Measurements from ENCODE around the gene PACRGL. TPM values are rescaled to one million over a fixed set of nuclear protein-coding genes. Genes with fewer than 3 reads are reported as not detected.

Gene PACRGL
- 12.9 TPM for total RNA-seq

DNA sequence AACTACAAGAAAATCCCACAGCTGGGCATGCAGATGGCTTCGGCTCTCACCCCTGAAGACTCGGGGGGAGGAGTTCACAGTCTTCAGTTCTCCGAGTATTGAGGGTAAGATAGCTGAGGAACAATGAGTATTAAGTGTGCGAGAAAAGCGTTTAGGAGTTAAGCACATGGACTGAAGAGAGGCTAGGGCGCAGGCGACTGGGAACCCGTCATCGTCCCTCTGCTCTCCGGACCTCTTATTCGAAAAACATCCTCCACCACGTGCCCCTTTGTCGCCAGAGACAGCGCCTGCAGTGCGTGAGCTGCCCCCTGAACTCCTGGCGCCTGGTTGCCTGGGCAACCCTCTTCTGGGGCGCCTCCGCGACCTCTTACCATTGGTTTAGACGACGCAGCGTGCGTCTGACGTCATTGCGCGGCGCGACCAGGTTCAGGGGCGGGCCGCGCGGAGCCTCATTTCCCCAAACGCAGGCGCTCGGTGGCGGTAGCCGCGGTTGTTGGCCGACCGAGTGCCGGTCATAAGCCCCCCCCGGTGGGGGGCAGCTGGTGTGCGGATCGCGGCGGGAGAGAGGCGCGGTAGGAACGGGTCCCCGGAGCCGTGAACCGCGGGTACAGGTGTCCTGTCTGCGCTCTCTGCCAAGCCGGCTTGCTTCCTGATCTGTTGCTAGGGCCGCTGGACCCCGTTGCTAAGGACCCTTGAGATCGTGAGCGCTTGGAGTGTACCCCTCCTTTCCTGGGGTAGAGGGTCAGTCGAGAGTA is at the start of gene PACRGL:
Gene PACRGL, plus strand, starts transcription at position 452 of the 755 bp plus-strand sequence. CDS start 4,024 bp downstream, outside the sequence.
- DNase-seq (ENCODE audit: low spot score), result peak; percentile 94

DNA sequence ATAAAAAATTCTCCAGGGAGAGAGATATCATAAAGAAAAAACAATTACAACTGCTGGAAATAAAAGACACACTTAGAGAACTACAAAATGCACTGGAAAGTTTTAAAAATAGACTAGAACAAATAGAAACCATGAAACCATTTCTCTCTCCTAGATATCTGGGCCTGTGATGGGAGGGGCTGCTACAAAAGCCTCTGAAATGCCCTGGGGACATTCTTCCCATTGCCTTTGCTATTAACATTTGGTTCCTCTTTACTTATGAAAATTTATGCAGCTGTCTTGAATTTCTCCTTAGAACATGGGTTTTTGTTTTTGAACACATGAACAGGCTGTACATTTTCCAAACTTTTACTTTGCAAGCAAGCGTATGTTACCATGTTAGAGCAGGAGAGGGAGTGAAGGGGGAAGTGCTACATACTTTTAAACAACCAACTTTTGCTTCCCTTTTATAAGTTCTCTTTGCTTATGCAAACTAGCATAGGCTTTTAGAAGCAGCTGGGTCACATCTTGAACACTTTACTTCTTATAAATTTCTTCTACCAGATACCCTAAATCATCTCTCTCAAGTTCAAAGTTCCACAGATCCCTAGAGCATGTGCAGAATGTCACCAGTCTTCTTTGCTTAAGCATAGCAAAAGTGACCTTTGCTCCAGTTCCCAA is 47.9 kb upstream of the PACRGL start:
- DNase-seq (ENCODE audit: low spot score), result no peak

DNA sequence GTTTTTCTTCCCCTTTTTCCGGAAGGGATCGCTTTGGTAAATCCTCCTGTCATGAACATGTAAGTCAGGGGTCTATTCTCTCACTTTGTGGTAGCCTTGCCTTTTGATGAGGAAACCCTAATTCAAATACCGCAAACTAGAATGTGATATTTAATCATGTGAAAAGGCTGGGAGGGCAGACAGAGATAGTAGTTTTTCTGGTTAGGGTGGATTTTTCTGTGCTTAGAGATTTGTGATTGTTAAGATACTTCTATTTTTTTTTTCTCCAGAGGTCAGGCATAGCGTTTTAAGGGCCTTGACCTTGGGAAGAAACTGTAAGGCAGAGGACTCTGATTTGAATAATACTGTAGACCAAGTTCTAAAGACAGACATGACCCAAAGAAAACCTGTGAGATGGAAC is 41.8 kb upstream of the PACRGL start:
- no peak for DNase-seq (ENCODE audit: low spot score)

DNA sequence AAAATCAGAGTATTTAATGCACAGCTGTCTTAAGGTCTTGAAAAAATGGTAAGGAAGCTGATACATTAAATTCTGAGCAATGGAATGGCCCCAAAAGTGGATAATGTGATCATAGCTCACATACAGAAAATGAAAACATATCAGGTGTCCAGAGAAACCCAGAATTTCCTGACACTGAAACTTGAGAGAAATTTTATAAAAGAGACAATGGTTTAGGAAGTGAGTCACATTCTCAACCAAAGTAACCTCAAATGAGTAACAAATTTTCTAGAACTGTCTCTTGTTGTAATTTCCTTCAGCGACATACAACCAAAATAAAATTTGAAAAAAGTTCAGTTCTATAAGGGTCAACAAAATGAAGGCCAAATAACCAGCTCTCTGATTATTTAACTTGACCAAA is 37.4 kb upstream of the PACRGL start:
- DNase-seq (ENCODE audit: low spot score), result no peak

DNA sequence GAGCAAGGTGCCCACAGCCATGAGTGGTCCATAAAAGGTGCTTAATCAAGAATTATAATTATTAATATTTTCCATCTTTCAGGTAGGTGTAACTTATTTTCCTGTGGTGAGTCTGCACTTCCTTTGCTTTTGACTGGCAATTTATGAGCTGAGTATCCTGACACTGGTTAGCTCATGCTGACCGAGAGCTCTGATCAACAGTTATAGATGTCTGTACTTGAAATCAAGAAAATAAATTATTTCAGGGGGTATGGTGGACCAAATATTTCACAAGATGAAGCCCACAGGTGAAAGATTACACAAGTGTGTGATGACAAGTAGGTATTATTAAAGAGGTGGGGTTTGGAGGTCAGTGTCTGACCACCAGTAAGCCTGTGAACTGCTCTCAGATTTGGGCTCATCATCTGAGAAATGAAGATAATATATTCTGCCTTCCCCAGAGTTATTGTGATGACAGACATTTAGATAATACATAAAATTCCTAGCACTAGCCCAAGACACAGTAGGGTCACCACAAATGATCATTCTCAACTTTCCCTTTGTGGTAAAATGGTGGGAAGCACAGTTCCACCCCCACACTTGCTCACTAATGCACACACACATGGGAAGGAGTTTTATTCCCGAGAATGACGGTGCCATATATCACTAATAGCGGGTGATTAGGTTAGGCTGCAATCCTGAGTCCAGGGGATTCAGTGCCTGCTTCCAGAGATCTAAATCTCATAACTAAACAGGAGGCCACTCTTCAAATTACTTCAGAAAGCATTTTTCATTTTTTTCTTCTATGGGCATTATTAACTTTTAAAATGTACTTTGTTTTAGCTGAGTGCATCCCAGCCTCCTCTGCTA is 34.0 kb upstream of the PACRGL start:
- no peak for DNase-seq (ENCODE audit: low spot score)

DNA sequence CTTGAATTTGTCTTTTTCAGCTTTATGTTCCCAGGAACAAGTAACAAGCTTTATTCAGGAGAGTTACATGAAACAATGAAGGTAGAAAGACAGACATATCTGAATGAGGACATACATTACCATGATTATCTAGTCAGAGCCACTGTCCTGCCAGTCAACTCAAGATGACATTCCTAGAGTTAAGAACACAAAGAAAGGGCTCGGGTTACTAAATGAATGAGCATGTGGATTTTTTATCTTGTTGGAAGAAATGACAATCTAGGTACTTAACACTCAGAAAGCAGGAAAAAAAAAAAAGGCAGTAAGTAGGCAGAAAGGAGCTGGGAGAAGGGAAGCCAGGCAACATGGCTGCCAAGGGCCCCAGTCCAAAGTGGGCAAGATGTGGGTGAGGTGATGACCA is 28.0 kb upstream of the PACRGL start:
- no peak for DNase-seq (ENCODE audit: low spot score)

DNA sequence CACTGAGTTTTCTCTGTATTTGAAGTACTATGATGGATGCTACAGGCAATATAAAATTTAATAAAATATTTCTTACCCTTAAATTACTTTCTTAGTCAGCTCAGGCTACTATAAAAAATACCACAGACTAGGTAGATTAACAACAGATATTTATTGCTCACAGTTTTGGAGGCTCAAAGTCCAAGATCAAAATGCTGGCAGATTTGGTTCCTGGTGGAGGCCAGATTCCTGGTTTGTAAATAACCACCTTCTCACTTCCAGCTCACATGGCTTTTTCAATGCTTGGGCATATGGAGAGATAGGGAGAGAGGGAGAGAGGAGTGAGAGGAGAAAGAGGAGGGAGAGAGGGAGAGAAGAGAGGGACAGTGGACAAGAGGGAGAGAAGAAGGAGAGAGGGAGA is 24.5 kb upstream of the PACRGL start:
- no peak for DNase-seq (ENCODE audit: low spot score)

DNA sequence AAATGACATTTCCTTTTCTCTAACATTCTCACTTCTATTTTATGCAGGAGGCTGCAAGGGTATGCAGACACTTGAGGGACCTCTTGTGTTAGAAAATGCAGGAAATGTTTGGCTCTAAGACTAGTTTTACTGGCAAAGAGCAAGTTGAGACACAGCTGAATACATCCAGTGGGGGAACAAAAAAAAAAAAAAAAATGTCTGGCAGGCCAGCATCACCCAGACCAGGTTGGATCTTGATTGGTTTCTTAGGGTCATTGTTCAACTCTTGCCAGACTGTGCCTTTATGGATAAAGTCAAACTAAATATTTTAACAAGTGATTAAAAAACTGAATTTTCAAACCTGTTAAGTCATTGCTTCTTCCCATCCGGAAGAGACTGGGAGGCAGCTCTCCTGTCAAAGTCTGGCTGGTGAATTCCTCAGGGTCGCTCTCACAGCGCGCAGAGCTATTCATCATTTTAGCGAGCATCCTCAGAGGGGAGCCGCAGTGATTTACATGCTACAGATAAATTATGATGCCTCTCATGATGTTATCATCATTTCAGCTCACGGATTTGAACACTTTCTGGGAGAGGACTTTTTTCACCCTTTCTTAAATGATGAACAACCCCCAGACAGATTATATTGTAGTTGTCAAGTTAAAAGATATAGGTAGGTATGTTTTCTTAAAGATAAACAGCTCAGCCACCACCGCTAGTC is 23.6 kb upstream of the PACRGL start:
- no peak for DNase-seq (ENCODE audit: low spot score)

DNA sequence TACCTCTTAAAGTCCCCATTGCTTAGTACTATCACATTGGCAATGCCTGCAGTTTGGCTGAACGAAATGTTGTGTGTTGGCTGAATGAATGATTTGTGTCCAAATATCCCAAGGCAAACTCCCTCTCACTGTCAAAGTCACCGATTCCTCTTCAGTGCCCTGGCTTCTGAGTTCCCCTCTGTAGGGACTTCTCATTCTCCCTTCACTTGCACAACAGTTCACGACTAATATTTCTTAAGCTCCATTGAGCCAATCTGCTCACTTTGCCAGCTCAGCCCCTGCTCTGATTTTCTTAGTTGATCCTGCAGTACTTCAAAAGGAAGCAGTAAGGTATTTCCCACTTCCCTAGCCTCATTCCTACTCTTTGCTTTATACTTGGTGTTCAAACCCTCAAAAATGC is 21.9 kb upstream of the PACRGL start:
- DNase-seq (ENCODE audit: low spot score), result no peak

DNA sequence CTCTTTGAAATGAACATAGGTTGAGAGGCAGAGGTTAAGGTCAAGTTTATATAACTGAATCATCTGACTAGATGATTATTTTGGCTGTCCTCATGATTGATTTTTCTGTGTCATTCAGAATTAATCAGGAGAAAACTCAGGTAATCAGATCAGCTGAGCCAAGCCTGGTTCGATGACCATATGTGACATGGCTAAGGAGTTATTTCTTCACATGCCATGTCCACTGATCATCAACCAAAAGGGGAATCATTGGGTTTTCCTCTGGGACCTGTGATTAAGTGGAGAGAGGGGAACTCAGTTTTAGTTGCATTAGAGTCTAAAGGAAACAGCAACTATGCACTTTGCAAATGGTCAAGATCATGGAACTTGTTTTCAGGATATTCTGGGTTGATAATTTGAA is 20.3 kb upstream of the PACRGL start:
- DNase-seq (ENCODE audit: low spot score), result no peak

DNA sequence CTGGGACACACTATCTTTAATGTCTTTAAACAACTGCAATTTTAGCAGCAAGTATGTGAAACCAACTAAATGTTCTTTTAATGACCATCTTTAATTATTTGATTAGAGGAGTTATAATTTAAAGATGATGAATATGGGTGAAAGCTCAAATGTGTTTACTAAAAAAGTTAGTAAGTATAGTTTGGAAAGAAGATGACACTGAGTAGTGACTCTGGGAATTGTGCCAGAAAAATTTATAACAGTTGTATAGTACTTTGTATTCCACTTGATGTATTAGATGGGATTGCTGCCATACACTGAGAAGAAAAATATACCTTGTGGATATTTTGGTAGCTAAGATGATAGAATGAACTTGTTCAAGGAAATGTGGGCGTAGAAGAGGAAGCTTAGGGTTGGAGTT is 19.5 kb upstream of the PACRGL start:
- DNase-seq (ENCODE audit: low spot score), result no peak

DNA sequence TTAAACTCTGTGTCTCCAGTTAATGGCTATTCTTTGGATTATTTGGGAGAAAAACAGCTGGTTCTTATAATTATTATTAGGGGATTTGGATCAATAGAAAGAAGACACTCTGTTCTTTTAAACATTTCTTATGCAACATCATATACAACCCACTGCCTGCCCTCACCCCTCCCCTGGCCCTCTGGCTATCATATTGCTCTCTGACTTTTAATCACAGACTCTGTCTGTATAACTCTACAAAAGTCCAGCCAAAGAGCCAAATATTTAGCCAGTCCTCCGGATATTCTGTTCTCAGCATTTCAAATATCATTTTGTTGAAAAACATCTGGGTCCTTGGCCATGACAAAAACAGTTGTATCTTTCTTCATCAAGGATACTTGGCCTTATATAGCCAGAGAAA is 19.0 kb upstream of the PACRGL start:
- DNase-seq (ENCODE audit: low spot score), result no peak

DNA sequence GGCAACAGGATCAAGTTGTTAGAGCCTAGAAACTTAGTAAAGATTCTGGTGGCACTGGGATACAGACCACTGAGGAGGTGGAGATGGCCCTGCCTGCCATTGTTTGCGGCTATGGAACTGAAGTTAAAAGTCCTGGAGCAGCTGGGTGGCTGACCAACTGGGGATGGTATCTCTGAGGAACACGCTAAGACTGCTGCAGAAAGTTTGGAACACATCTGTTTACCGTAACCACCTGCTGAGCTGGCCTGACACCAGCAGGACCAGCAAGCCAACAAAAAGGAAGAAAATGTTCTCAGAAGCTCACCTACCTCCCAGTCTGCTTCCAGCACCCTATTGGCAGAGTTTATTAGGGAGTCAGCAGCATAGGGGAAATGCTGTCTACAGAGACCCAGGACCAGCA is 17.4 kb upstream of the PACRGL start:
- no peak for DNase-seq (ENCODE audit: low spot score)

DNA sequence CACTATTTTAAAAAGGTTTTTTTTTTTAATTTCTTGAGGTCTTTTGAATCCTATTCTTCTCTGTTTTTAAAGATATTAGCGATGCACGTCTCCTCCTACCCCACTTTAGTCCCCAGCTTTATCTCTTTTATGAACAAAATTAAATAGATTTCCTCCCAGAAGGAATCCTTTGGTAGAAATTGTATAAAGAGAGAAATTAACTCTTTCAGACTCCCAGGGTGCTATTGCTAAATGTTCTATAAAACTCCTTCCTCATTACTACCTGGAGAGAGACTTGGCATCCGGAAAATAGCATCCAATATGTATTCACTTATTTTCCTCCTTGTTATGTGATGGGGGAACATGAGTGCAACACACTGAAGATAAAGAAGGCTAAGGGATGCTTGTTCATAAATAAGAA is 16.5 kb upstream of the PACRGL start:
- DNase-seq (ENCODE audit: low spot score), result no peak

DNA sequence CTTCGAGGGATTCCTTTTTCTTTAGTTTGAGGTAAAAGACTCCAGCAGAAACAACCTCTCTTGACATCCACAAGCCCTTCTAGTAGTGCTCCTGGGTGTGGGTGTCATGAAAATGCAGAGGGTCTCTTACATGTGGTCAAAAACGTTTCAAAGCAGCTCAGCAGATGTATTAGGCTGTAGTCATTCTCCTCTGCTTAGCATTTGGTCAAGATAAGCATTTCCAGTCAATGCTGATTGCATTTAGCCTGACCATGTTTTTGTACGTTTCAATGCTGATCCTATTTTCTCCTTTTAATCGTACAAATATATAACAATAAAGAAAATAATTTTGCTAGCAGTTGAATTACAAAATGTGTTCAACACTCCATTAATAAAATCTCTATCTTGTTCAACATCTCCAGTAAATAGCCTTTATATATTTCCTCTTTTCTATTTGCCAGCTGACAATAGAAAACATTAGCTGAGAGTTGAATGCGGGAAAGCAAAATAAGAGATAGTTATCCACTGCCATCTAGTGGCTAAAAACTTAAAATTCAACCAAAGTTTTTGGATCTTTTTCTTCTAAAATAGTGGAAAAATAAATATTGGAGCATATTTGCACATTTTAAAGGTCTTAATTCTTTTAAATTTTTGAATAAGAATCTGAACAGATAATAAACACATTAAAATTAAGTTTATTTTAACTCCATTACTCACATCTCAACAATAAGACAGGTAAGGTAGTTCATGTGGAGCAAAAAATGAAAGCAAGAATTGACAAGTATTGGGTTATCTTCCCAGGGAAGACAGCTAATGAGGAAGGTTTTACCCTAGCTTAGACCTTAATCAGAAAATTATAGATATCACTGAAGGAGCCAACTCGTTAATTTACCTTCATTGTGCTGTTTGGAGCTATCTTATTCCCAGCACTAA is 15.2 kb upstream of the PACRGL start:
- no peak for DNase-seq (ENCODE audit: low spot score)

DNA sequence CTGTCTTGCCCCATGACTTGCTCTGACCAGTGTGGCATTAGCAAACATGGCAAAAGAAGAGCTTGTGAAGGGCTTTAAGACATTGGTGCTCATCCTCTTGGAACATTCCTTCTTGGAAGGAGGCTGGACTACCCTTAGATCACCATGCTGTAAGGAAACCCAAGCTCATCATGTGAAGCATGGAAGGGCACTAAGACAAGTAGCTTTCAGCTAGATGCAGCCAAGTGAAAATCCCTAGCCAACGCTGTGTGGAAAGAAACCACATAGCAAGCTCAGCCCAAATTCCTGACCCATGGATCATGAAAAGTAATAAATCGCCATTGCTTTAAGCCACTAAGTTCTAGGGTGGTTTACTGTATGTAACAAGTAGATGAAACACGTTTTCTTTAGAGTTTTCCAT is 12.4 kb upstream of the PACRGL start:
- DNase-seq (ENCODE audit: low spot score), result no peak

DNA sequence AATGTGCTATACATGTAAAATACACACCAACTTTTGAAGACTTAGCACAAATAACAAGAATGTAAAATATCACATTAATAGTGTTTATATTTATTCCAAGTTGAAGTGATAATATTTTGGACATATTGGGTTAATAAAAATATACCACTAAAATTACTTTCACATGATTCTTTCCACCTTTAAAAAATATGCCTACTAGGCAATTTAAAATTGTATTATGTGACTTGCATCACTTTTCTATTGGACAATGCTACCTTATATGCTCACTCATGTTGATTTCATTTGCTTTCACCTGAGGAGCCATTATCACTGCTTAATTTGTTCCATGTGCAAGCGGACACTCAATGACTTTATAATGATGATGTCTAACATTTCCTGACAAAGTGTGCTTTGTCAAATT is 3.4 kb upstream of the PACRGL start:
- DNase-seq (ENCODE audit: low spot score), result no peak

DNA sequence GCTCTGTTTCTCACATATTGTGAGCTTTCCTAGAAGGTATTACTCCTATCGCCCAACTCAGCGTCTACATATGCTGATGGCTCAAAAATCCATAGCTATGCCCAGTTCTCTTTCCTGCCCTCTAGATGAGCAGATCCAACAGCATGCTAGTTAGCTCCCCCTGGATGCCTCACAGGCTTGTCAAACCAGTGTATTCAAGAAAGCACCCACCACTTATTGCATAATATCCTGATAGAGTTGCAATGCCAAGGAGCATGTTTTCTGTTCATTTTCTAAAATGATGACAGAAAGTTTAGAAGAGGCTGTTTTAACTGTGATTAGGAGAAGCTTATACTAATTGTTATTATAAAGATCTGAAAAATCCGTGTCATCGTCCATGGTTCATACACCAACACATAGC is 1.9 kb upstream of the PACRGL start:
- no peak for DNase-seq (ENCODE audit: low spot score)

DNA sequence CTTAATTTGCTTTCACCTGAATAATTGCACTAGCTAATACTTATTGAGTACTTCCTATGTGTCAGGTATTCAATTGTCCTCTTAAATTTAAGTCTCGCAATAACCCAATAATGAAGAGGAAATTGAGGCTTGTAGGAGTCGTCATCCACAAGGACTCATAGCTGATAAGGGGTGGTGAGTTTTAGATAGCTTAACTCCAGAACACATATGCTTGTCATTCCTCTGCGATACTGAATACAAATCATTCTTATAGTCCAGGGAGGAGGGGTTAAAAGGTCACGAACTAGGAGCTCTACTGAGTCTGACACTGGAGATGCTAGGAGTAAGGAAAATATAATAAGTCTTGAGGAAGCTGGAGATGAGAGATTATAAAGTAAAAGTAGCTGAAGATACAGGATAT is 1.4 kb upstream of the PACRGL start:
- DNase-seq (ENCODE audit: low spot score), result no peak

DNA sequence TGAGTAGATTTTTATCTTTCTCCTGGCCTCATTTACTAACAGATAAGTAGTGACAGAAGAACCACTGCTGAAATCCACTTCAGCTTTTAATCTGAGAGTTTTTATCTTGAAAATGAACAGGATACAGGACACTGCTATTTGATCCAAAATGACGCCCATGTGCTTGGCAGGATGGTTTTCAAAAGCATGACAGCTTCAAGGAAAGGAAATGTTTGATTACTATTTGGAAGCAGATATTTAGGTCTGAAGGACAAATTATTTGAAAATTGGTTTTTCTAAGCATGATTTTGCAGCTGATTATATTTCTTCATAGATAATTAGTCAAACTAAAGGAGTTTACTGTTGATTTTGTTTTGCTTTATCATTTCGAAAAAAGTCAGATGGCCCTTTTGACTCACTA is 11.1 kb downstream of the PACRGL start:
- DNase-seq (ENCODE audit: low spot score), result no peak

DNA sequence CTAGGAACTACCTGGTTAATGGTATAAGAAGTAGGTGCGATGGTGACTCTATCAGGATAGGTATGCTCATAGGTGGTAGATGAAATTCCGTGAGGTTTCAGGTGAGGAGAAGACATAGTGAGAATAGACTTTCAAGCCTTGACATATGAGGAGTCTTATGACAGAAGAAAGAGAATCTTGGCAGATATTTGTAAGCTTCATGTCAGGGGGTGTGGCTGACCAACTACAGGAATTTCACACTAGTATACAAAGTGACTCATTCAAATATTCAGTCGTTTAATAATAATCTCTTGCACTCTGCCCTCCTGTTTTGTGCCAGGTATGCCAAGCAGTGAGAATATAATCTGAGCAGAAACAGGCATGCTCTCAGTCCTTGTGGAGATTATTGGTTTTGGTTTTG is 22.8 kb downstream of the PACRGL start:
- no peak for DNase-seq (ENCODE audit: low spot score)
